22Rv1 (cell line): Measurements from ENCODE around the gene SLC5A11.

Experiments
- CTCF ChIP-seq: fragments of 450-650 bp; IDR thresholded peaks from 2 replicates; pipeline ENCODE4 v1.5.1; 2017; ENCODE audit warnings: mild to moderate bottlenecking
- ZFX ChIP-seq: fragments of 450-650 bp; IDR thresholded peaks from 2 replicates; pipeline ENCODE4 v1.6.1; 2017; ENCODE audit warnings: antibody characterized with exemption, borderline replicate concordance

- TF ChIP-seq CTCF (no peak), ZFX (no peak)
These were observed 5.9 kb downstream of the SLC5A11 start for GRCh38 chr16:24851700-24852099.
